Measurements from ENCODE around the gene CACNB2.

CACNB2 gene

DNA sequence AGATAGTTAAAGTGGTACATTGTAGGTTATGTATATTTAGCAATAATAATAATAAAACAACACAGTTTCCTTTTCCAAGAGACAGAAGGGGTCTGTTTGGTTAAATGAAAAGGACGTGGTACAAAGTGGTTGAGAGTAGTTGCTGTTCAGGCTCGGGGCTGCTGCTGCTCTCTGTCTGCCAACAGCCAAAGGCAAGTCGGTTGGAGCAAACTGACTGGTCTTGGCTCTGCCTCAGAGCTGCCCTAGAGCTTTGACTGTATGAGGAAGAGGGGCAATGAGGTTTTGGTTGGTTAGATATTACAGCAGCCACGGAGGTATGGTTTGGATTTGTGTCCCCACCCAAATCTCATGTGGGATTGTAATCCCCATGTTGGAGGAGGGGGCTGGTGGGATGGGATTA is 95.3 kb downstream of the CACNB2 start:
- no peak for DNase-seq

DNA sequence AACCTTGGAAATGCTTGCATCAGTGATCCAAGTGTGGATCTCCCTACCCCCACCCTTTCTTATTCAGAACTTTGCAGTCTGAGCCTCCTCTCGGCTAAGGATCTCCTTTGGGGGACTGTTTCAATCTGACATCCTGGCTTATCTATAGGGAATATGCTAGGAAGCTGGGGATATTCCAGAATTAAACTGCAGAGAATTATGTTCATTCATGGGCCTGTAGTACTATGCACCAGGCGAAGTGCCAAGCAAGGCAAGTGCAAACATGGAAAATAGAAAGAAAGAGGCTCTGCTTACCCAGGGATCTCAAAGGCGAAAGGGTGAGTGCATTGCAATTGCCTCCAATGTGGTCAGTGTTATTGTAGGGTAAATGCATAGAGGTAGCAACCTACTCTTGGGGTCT is 96.5 kb downstream of the CACNB2 start:
- DNase-seq = no peak

DNA sequence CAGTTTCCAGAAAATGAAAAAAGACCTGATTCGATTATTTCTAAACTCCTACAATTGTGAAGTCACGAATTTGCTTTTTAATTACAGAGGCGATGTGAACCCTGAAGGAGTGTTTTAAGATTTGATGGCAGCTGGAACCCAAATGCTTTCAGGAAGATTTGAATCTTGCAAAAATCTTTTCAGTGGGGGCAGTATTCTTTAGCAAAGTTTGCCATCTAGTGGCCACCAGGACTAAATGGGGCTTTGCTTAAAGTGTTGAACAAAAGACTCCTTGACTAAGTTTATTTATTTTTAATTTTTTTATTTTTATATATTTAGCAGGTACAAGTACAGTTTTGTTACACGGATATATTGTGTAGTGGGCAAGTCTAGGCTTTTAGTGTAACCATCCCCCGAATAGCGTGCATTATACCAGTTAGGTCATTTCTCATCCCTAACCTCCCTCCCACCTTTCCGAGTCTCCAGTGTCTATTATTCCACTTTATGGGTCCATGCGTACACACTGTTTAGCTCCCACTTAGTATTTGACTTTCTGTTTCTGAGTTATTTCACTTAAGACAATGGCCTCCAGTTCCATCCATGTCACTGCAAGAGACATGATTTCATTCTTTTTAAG is 98.8 kb downstream of the CACNB2 start:
- peak in 1 of 2 donors; percentile 2 for DNase-seq

DNA sequence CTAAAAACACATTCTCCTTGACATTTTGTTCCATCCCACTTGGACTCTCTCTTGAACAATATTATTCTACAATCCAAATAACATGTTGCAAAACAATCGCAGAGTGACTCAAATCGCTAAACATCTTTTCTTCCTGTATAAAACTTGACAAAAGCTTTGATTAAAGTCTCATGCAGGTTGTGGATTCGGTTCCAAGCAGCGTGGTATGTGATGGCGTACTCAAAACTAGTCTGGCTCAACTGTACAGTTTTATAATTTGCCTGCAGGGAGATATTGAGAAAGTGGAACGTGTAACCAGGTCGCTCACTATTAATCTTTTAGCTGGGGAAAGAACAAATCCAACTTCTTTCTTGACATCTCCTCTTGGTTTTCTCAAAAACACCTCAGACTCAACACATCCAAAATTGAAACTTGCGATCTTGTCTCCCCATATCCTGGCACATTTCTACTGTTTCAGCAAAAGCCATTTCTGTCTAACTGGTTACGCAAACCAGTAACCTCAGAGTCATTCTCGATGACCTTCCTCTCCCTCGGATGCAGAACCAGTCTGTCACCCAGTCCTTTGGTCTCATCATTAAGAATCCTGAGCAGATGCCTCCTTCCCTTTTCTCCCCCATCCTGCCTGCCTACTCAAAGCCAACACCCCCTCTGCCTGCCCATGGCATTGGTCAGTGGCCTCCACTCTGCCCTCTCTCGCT is 100.1 kb downstream of the CACNB2 start:
- no peak for DNase-seq

DNA sequence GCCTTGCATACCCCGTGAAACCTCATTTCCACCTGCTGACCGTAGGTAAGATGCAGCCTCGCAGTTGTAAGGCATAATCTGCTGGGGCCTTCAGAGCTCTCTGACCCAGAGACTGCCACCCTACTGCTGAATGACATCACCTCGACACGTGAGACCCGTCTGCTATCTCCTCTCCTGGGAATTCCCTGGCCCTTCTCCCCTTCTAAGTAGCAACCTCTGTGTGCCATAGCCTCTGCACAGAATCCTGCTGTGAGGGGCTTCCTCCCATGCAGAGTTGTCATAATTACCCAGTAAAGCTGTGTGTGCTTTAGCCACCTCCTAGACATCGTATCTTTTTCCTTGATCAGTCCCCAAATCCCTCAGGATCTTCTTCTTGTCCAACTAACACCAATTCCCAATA is 106.7 kb downstream of the CACNB2 start:
- no peak for DNase-seq

DNA sequence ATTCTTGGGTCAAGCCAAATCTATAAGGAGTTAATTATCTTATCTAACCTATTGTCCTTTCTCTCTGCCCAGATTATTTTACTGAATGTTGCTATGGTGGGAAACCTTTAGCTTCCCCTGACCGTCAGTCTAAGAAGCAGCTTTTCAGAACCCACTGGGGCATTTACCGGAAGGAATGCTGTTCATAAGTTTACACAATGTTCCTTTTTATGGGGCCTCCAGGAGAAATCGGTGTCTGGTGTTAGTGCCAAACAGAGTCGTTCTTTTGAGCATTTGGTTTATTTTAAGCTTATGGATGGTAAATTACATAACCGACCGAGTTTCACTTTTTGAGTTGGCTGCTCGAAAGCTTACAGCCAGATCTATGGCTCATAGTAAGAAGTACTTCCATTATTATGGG is 111.9 kb downstream of the CACNB2 start:
- DNase-seq = no peak

DNA sequence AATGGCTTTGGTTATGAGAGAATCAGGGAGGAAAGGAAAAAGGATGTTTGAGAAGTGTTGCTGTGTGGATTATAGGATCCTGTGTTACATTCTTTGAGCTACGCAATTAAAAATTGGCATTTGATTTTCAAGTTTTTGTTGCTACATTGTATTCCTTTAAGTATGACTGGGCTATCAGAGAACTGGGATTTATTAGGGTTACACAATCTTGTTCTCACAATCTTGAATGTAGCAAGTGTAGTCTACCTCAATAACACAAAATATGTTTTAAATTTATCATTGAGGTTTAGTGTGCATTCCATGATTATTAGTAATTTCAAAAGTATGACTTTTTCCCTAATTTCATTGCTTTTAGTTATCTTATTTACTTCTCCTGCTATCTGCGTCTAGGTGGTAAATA is 113.9 kb downstream of the CACNB2 start:
- DNase-seq = no peak

DNA sequence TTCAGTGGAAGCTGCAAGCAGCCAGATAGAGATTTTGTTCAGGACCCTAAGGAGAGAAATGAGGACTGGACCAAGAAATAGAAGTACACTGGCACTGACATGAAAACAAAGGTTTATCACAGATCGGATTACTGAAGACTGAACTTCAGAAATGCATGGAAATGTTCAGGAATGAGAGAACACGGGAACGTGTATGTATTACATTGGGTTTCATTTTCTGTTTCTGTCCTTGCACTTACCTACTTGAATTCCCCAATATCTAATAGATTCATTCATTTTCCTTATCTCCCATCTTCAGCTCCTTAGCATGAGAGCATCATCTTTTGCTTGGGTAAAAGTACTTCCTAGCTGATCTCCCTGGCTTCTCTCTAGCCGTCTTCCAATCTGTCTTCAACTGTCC is 114.5 kb downstream of the CACNB2 start:
- DNase-seq = no peak

DNA sequence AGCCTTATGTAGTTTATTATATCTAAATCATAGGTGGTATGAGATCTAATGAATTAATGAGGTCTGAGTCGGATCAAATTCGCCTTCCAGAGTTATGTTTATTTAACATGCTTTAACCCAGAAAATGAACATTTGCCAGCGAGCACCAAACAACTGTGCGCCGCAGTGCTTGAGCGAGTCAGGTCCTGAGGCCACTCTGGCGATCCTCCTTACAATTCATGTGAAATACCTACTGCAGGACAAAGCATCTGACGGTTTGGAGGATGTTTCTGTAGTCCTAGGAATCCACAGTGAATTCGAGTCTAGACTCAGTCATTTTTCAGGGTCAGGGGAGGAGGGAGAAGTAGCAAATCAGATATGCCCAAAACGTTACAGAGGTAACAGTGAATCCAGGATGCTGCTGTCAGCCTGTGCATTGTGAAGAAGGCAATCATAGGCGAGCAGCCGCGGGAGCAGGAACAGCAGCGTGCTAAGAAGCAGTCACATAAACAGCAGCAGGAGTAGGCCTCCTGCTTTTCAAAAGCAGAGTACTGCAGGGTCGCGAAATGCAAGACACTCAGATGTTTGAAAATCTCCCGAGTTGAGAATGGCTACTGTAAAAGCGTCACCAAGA is 120.2 kb downstream of the CACNB2 start:
- DNase-seq = no peak

DNA sequence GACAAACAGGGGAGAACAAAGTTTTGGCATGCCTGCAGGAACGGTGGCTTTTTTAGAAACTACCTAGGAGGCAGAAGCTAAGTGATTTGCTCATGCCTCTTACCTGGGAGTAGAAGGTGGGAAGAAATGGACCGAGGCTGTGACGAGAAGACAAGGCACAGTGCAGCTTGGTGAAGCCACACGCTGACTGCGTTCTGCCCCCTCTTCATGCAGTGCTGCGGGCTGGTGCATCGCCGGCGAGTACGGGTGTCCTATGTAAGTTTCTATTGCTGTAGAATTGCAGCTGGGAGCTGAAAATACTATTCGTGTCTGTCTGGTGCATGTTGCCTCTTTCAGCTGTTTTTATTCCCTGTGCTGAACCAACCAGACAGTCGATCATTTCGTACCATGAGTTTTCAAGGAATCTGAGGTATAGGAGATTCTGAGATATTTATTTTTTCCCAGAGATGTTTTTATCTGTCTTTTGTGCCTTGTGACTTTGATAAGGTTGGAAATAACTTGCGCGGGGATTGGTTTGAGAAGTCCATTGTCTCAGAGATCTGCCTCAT is 120.9 kb downstream of the CACNB2 start:
- no peak for DNase-seq

DNA sequence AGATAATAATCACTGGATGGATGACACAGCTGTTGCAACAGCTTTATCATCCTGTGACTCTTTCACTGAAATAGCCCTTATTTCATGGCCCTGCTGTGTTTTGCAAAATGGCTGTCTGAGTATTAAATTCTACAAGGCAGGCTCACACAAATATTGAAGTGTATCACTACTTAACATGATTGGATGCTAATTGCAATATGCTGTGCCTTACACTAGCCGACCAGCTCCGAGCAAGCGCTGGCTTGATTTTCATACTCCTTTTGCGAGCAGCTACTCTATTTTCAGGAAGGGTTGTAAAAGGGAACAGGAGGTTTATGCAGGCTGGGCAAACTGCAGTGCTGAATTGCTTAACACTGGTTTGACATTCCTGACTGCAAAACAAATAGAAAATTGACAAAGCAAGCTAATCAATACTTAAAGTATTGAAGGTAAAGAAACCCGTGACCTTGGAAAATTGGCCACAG is 121.6 kb downstream of the CACNB2 start:
- DNase-seq = no peak

DNA sequence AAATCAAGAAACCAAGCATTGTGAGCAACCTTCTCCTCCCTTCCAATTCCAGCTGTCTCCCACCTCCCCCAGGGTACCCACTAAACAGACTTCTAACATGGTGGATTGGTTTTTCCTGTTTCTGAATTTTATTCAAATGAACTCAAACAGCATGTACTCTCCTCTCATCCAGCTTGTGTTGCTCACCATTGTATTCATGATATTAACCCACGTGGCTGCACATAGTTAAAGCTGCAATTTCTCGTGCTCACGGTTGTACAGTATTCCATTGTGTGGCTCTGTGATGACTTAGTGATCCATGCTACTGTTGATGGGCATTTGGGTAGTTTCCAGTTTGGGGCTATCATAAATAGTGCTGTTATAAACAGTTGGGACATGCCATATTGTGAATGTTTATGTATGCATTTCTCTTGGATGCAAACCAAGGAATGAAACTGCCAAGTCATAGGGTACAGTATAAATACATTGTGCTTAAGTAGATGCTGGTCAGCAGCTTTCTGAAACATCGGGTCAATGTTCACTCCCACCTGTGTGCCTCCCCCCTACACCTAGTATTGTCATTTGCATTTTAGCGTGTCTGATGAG is 124.3 kb downstream of the CACNB2 start:
- no peak for DNase-seq

DNA sequence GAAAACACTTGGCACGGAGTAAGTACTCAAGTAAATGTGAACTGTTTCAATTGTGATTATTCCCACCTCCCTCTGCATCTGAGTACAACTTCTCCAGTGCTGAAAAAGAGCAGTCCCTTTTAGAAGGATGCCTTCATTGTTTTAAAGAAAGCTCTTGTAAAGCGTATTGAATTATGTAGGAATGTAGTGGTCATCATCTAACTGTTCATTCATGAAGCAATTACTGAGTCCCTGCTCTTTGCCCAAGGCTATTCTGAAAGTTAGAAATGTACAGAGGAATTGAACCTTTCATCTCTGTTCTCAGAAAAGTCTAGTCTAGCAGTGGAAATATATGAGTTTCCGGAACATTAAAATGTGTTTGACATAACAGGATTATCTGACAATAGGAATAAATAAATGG is 127.8 kb downstream of the CACNB2 start:
- no peak for DNase-seq

DNA sequence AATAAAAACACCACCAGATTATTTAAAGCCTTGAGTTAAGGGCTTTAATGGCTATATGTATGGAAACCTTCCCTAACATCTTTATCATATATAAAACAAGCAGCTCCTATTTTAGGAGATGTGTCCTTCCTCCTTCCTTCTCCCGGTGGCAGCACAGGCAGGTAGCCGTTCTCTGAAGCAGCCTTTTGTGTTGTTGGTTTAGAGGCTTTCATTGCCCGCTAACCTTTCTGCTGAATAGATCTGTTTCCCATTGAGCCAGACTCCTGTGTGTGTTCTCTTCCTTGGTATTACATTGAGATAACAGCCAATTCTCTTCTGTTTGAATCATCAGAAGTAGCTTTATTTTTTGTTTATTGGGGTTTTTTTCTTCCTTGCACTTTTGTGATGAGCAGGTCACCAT is 131.3 kb downstream of the CACNB2 start:
- no peak for DNase-seq

DNA sequence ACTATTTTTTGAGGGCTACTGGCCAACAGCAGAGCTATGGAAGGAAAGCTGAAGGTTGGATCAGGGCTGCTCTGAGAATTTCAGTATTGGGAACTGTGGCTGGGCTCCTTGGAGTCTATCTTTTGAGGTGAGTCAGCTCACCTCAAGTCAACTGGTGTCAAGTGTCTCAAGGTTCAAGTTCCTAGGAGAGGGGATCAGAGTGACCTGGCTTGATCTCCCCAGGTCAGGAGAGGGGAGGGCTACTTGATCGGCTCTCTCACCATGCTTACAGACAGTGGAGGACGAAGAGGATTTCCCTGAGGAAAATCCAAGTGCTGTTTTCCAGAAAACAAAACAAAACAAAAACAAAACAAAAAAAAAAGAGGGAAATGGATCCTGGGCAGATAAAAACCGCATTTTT is 132.8 kb downstream of the CACNB2 start:
- no peak for DNase-seq

DNA sequence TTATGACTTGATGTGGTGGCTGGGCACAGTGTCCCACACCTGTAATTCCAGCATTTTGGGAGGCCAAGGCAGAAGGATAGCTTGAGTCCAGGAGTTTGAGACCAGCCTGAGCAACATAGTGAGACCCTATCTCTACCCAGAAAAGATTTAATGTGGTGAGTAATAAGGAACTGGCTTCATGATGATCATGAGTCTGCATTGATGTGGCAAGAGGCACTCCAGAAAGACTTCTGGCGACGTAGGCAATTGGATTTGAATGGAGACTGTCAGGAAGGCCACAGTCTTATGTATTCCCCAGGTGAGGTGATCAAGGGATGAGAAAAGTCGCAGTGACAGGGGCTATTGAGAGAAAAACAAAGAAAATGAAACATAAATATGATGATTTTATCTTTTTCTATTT is 138.0 kb downstream of the CACNB2 start:
- DNase-seq = peak in 1 of 2 donors; percentile 6

DNA sequence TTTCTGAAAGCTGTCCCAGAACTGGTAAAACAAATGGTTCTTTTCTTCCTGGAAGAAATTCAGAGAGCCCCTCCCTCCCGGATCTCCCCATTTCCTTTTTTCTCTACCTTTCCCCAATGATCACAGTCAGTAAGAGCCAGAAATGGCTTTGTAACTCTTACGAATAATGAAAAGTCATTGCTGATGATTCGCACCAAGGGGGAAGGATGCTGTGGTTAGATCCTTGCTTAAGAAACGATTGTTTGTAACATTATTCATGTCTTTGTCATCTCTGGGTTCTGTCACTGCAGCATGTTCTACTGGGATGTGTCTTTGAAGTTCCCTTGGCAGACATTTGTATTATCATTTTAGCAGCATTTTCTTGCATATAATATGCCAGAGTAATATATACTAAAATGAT is 138.9 kb downstream of the CACNB2 start:
- DNase-seq = peak in 1 of 2 donors; percentile 25

DNA sequence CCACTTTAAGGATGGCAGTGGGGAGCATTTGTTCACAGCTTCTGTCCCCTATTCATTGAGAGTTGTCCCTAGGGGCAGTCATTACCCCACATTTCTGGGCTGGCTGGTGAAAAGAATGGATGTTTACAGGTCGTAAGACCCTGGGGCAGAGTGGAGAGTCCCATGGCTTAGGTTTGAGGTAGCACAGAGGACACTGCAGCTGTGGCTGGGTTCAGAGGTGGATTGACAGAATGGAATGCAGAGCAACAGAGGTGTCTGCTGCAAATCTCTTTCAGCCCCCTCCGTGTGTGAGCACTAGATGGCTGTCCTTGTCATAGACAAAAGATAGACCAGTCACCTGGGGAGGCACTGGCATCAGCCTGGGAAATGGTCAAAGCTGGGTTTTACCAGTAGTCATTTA is 141.9 kb downstream of the CACNB2 start:
- DNase-seq = no peak

DNA sequence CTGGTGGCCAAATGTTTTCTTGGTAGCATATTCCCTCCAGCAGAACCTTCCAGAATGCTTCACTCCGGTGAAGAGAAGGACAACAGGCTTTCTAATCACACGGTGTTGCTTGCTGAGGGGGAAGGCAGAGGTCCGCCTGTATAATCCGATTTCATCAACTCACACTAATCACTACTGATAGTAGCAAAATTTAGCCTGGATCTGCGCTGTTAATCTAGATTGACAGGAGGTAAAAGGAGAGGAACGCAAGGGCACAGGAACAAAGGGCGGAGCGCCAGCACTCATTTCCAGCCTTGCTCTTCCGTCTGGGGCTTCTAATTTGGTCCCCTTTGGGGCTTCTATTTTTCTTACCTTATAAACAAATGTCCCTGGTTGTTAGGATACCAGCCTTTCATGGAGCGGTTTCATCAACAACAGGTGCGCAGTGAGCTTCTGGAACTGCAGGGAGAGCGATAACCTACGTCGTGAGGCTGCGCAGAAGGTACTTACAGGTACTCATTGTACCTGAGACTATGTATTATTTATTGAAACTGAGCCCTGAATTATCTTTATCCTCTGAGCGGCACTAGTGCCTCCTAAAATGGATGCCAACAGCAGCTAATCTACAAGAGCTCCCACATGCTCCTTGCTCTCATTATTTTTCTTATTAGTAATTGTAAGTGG is 150.6 kb downstream of the CACNB2 start:
- DNase-seq = no peak

DNA sequence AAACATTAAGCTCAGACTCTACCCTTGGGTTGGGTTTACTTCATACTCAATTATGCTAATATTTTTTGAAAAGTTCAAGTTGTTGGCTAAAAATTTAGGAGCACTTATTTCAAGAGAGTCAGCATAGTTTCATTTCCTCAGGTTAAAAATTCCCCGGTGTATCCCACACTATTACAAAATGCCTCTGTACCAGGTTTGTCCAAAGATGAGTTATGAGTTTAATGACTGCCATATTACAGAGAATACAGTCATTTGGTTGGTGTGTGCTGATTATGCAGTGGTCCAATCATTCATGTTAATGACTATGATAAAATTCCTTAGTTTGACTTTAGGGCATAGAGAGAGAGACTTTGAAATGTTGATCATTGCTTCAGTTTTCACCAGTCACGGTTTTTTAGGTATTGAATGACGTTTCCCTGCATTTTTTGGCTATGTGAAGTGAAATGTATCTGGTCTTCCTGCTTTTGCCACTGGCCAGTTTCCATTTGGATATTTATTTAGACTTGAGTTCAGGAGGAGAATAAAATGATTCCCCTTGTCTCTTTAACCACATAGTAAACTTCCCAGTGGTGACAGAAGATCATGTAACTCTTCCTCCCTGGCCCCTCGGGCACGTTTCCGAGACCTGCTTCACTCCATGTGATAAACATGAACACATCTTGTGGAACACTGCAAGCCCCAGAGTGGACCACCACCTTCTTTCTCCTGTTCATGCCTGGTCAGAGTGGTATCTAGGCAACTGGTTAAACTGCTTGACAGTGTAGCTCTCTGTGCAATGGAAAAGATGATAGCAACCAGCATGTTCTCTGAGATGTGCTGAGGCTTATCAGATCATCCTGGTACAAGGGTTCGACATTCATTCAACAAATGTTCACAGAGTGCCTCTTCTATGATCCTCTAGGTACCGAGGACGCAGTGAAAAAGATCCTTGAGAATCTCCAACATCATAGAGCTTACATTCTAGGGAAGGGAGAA is 153.6 kb downstream of the CACNB2 start:
- DNase-seq = no peak

DNA sequence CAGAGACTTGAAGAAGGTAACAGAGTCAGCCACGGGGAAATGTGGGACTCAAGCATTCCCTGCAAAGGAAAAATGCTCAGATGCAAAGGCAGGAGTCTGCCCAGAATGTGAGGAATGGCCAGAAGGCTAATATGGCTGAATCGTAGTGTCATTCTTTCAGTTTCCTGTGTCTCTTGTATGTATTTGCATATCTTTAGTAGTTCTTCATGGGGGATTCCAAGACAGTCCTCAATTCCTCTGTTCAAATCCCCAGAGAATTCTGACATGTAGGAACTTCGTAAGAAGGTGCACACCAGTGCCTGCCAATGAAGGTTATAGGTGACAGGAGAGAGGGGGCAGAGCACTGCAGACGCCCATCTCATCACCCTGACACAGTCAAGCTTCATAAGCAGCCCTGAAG is 154.4 kb downstream of the CACNB2 start:
- no peak for DNase-seq

DNA sequence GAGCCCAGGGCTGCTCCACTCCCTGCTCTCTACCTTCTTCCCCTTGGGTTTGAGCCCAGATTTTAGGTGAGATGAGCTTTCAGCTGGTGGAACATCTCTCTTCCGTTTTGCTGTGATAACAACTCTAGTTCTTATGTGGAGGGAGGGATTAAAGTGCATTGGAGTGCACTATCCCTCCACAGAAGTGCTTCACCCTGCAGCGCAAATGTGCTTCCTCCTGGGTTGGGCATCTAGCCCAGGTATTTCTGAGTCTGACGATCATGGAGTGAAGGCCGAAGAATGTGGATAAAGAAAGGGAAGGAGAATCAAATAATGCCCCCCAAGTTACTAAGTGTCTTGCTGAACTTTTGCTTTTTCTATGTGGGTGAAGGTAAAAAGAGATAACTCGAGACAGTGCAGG is 157.4 kb downstream of the CACNB2 start:
- DNase-seq = no peak
